Sciatic nerve (tissue), 2 donors: ENCODE measurements around the gene ANO1. TPM values are rescaled to one million over a fixed set of nuclear protein-coding genes. Genes with fewer than 3 reads are reported as not detected.

Source experiments
- ATAC-seq: fragments of 200-7000 bp; cut with Tn5 transposase; one replicate; pipeline ENCODE4 v1.9.1; 2020; ENCODE audit warnings: mild to moderate bottlenecking, moderate library complexity
- DNase-seq: peaks from one replicate; pipeline ENCODE4 v3.0.0-alpha.2; 2020; ENCODE audit warnings: low spot score
- intact Hi-C: fragments of 100-400 bp; cut with DNase I; formaldehyde crosslinking; loops from one replicate; pipeline ENCODE4 v1.14.2; 2022
- total RNA-seq: library from RNA; stranded (reverse); fragmentation: NEBNext Ultra II Directional; extraction: Animal tissue kit (Norgen Biotek cat#: 25700); gene quantifications from one replicate; pipeline ENCODE4 v1.2.1, GENCODE V29; 2021
- donor health status: DM: no; HTN: no; CAD: no.
- donor health status: DM: no; HTN: no; CAD: no.

Gene ANO1
- total RNA-seq, 1 donor from 2014 or later = 3.4 TPM

GRCh38 chr11:70169632-70170031 is 91.5 kb downstream of the ANO1 start:
- ATAC-seq (no peak), DNase-seq (no peak)
- intact Hi-C loops = no loop called here

- DNase-seq (no peak), ATAC-seq (no peak)
- intact Hi-C loops = no loop called here
Observed at GRCh38 chr11:70170596-70171210, 92.6 kb downstream of the ANO1 start.

- no peak for ATAC-seq
- intact Hi-C loops = no loop called here
- DNase-seq = no peak
Observed at GRCh38 chr11:70173018-70173417, 94.9 kb downstream of the ANO1 start.

- ATAC-seq = no peak
- DNase-seq = no peak
- intact Hi-C loops = no loop called here
Observed at GRCh38 chr11:70174547-70175235, 96.6 kb downstream of the ANO1 start.

DNA sequence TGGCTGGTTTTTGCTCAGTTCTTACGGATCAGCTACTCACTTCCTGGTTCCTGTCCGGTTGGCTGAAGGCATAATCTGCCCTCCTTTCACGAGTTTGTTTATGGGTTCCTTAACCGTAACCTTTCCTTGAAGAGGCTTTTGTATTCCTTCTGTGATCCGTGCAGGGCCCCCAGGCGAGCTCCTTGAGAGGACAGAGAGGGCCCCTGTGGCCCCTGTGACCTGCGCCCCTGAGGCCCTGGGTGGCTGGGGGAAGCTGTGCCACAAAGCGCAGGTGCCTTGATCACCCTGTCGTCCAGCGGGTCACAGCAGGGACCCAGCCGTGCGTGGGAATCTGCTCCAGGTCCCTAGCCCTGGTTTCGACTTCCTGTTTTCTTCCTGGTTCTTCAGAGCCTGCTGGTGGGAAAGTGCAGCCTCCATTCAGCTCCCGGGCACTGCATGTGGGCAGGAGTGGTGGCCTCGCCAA is 97.2 kb downstream of the ANO1 start:
- intact Hi-C loops = no loop called here
- DNase-seq (no peak), ATAC-seq (no peak)

DNA sequence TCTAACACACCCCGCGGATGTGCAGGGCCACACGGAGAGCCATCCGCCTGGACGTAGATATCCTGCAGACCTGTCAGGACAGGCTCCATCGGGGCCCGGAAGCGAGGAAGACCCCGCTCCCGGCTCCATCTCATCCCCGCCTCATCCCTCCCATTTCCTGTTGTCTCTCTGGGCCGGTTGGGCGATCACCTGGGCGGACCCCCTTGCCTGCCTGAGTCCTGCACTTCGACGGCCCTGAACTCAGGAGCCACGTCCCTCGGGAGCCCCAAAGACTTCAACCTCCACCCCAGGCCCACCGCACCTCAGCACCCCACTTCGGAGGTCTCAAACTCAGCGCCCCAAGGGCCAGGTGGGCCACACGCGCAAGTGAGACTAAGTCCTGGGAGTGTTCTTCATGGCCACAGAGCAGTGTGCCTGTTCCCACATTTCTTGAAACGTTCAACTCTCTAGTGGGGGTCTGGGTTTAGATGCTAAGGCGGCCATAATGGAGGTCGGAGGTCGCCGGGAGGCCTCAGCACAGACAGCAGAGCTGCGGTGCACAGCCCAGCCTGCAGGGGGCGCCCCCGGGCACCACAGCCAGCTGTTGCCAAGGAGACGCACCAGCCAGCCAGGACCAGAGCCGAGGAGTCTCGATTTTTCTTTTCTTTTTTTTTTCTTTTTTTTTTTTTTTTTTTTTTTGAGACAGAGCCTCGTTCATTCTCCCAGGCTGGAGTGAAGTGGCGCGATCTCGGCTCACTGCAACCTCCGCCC is 99.0 kb downstream of the ANO1 start:
- no peak for DNase-seq
- no peak for ATAC-seq
- intact Hi-C loops = no loop called here

DNA sequence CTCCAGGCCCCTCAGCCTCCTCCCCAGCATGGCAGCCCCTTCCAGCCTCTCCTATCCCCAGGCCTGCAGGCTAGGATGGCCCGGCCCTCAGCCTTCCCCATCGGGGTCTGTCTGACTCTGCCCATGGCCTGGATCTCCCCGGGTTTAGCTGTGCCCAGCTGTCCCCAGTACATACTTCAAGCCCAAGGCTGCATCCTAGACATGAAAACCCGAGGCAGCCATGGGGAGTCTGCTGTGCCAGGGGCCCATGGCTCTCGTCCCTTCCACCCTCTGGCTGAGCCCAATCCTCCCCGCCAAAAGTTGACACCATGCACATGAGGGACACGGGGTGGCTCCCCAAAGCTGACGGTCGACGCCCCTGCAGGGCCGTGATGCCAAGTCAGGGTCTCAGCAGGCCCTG is 102.8 kb downstream of the ANO1 start:
- intact Hi-C loops = no loop called here
- no peak for DNase-seq

GRCh38 chr11:70182266-70182665 is 104.1 kb downstream of the ANO1 start:
- DNase-seq (no peak), ATAC-seq (no peak)
- intact Hi-C loops = no loop called here

More for the DNA sequence above, 102.8 kb downstream of the ANO1 start:
- no peak for ATAC-seq

GRCh38 chr11:70183032-70183431 is 104.9 kb downstream of the ANO1 start:
- ATAC-seq (no peak), DNase-seq (no peak)
- intact Hi-C loops = no loop called here

GRCh38 chr11:70183483-70184176 is 105.5 kb downstream of the ANO1 start:
- ATAC-seq = peak; percentile 13
- intact Hi-C loops = no loop called here
- no peak for DNase-seq

GRCh38 chr11:70184396-70184795 is 106.3 kb downstream of the ANO1 start:
- intact Hi-C loops = no loop called here
- ATAC-seq (no peak), DNase-seq (no peak)

- ATAC-seq (no peak), DNase-seq (no peak)
- intact Hi-C loops = no loop called here
Observed at GRCh38 chr11:70185348-70186055, 107.4 kb downstream of the ANO1 start.

DNA sequence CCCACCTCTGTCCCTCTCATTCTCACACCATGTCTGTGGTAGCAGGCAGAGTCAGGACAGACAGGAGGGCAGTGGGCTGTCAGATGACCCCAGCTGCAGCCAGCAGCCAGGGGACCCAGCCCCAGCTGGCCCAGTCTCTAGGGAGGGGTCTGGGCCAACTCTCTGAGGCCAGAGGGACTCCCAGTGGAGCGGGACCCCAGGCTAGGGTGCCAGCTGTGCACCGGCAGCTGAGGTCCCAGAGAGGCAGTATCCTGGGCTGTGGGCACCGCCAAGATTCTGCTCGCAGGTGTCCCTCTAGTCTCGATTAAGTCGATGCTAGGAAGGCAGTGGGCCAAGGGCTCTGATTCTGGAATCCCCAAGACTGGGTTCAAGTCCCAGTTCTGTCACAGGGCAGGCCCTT is 108.3 kb downstream of the ANO1 start:
- no peak for ATAC-seq
- intact Hi-C loops = no loop called here
- DNase-seq = no peak

GRCh38 chr11:70186936-70187335 is 108.8 kb downstream of the ANO1 start:
- ATAC-seq = no peak
- DNase-seq = no peak
- intact Hi-C loops = no loop called here

DNA sequence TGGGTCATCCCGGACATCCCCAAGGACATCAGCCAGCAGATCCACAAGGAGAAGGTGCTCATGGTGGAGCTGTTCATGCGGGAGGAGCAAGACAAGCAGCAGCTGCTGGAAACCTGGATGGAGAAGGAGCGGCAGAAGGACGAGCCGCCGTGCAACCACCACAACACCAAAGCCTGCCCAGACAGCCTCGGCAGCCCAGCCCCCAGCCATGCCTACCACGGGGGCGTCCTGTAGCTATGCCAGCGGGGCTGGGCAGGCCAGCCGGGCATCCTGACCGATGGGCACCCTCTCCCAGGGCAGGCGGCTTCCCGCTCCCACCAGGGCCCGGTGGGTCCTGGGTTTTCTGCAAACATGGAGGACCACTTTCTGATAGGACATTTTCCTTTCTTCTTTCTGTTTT is 109.7 kb downstream of the ANO1 start:
- DNase-seq (no peak), ATAC-seq (no peak)
- intact Hi-C loops = no loop called here

GRCh38 chr11:70189622-70190021 is 111.5 kb downstream of the ANO1 start:
- intact Hi-C loops = loop anchor here (1.0 to 5.0 kb wide), 2 partner anchors 276 to 502 kb away; no protein-coding TSS in a partner anchor
- DNase-seq = no peak
- no peak for ATAC-seq

DNA sequence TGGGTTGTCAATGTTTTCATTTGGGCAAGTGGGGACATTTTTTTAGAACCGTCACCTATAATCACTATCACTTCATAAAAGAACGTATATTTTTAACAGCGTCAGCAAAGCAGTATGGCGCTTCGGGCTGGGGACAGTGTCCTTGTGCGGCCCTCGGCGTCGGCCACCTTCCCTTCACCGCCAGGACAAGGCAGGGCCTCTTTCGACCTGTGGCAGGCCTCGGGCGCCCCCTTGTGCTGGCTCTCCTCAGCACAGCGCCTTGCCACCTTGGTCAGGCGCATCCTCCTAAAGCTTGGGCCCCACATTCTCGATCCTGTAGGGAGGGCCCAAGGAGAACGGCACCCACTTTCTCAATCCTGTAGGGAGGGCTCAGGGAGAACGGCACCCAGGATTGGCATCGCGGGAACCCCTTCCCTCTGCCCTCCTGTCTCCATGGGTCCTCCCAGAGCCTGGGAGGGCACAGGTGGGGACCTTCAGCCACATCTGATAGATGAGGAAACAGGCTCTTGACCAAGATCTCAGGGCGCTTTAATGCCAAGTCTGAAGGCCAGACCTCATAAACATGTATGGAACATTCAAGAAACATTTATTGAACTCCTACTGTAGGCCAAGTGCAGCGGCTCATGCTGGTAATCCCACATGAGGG is 113.5 kb downstream of the ANO1 start:
- ATAC-seq = peak; percentile 89
- DNase-seq = peak; percentile 80
- intact Hi-C loops = loop anchor here (5.0 kb wide), 1 partner anchor 504 kb away; no protein-coding TSS in a partner anchor

GRCh38 chr11:70192666-70193410 is 114.7 kb downstream of the ANO1 start:
- DNase-seq (no peak), ATAC-seq (no peak)
- intact Hi-C loops = loop anchor here (5.0 kb wide), 1 partner anchor 506 kb away; no protein-coding TSS in a partner anchor
